LHCN-M2 (cell line): ENCODE results near the gene TMEM115. TPM values are rescaled to one million over a fixed set of nuclear protein-coding genes. Genes with fewer than 3 reads are reported as not detected.

Experiments used
- DNase-seq: peaks from one replicate; pipeline ENCODE4 v3.0.0-alpha.2; 2012; ENCODE audit warnings: low read depth
- polyA plus RNA-seq: library from polyadenylated mRNA; unstranded; fragments of >200 nt; gene quantifications from one replicate; pipeline ENCODE4 v1.2.1, GENCODE V29; 2012; ENCODE audit warnings: missing spikeins
- total RNA-seq: library from RNA; depleted of rRNA; stranded (reverse); fragments of >200 nt; gene quantifications from 2 replicates; pipeline ENCODE4 v1.2.3, GENCODE V29; 2014; rRNA removed

TMEM115 gene
- 67.8 and 76.5 TPM in 2 replicates for total RNA-seq
- polyA plus RNA-seq = 39.4 TPM

DNA sequence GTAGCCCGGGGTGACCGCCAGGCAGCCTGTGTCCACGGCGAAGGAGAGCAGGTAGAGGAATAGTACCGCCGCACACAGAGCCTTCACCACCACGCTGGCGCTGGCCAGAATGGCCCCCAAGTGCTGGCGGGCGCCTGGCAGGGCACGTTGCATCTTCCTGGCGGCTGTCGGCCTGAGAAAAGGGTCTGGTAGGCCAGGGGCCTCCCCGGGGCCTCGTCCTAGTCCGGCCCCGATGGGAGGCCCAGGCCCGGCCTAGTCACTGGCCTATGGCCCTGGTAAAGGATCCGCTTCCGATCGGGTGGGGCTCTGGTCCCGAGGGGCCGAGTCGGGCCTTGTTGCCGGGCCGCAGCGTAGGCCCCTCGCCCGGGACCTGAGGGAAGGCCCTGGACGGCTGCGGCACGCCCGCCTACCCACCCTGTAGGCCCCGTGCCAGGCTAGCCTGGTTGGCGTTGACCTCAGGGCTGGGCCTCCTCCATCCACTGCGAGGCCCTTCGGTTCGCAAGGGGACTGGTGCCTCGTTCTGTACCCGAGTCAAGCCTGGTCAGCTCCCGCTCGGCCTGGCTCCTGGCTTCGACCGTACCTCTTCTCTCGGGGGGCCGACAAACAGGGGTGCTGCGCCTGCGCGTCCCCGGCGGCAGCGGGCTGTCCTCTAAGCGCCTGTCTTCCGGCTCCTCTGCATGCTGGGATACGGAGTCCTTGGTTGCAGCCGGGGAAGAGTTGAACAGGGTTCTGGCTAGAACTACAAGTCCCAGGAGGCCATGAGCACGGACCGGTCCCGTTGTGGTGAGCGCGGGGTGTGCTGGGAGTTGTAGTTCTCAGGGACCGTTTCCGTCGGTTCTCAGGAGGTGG lies at the start of gene TMEM115:
TMEM115 (minus strand) TSS at position 611 of the 849 bp plus-strand sequence; CDS start at position 153, 458 bp downstream.
- DNase-seq = peak; percentile 98

DNA sequence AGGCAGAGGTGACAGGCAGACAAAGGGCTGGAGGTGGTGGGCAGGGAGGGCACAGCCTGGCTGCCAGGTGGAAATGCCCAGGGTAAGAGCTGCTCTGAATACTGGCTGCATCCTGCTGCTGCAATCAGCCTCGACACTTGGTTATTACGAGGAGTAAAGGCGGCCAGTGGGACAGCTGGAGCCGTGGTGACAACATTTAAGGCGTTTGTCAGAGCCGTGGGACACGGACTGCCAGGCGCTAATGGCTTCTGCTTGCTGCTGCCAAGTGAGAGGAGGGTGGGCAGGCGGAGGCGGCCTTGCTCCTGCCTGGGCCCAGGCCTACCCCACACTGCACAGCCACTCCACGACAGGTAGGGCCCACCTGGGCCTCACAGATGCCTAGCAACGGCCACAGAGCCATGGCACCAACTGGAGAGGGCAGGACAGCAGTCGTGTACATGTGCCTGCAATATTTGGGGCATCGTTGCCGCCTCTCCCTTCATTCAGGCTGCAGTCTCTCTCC lies 49.2 kb upstream of the TMEM115 start:
- no peak for DNase-seq

- no peak for DNase-seq
These were observed 47.2 kb upstream of the TMEM115 start for GRCh38 chr3:50406487-50406886.

- DNase-seq = peak; percentile 5
These were observed 45.9 kb upstream of the TMEM115 start for GRCh38 chr3:50405249-50405648.

- no peak for DNase-seq
These were observed 42.8 kb upstream of the TMEM115 start for GRCh38 chr3:50401978-50402595.

DNA sequence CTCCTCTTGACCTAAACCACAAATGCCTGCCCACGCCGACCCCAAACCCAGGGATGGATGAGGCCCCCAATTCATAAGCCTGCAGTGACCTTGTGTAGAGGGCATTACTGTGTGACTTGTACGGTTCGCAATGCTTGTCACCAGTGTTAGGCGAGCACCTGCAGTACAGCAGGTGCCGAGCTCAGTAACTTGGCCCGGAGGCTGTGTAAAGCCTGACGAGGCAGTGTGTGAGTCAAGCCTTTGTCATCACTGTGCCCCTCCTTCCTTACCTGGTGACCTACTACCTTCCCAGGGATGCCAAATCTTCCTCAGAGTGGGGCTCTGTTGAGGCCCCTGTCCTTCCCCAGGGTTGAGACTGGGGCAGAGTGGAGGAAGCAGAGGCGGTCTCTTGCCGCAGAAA lies 37.2 kb upstream of the TMEM115 start:
- DNase-seq = no peak

DNA sequence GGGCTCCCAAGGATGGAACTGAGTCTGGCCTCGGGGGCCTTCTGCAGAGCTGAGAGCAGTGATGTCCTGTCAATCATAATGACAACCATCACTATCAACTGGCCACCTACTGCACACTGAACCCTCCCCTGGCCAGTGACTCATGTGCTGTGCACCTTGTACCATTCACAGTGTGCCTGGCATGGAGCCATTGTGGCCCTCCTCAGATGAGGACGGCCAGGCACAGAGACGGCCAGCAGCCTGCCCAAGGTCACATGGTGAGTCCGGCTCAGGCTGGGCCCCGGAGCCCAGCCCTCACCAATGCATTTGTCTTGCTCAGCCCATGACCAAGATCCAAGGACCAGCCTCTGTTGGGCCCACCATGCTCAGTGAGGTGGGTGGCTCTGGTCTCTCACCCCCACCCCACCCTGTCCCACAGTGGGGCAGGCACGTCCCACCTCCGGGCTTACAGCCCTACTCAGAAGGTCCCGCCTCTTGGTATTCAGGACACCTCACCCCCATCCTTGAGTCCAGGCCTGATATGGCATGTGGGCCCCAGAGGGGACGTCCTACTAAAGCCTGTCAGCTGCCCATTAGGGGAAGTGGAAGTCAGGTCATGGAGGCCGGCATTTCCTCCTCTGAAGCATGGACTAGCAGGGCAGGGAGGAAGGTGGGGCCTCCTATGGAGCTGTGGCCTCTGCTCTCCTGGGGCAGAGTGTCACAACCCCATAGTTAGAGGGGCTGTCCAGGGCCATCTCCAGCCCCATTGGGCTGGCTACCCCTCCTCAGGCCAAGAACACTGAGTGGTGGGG lies 35.9 kb upstream of the TMEM115 start:
- no peak for DNase-seq

DNA sequence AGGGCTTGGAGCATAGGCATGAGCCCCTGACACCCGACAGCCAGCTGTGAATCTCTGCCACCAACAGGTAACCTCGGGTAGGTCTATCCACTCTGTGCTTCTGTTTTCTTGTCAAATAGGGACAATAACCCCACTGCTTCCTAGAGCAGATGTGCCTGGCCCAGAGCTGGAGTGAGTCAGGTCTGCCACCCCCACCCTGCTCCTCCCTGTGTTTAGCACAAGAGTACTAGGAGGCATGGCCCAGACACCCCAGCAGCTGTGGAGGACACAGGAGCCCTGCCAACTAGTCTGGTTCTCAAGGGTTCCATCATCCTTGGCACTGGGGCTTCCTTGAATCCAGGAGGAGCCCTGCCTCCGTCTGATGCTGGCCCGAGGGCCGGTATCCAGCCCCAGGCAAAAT lies 33.7 kb upstream of the TMEM115 start:
- no peak for DNase-seq

- DNase-seq = no peak
These were observed 32.9 kb upstream of the TMEM115 start for GRCh38 chr3:50392101-50392715.

DNA sequence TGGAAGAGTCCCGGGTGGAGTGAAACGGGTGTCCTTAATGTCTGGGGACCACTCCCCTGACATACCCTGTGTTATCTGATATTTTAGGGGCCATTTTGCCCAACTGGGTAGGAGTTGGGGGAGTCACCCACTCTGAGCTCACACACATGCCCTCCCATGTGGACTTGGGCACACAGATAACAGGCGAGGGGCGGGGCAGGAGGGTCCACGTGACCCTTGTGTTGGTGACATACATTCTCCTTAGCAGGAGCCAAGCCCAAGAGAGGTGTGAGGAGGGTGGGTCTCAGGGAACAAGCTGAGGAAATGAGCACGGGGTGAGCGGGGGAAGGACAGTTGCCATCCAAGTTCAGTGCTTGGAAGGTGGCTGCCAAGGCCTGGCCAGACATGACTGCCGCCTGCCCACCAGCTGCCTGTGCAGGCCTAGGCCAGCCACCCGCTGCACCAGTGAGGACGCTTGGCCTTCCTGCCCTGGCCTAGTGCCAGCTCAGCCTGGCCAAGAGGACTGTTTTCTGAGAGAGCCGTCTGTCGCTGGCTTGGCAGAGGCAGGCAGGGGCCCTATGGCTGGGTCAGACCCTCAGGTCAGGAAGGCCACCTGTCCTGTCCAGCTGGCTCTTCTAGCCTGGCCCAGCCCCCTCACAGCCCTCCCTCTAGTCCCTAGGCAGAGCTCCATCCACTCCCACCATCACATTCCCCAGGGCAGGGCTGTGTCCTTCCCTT lies 31.3 kb upstream of the TMEM115 start:
- DNase-seq = no peak

DNA sequence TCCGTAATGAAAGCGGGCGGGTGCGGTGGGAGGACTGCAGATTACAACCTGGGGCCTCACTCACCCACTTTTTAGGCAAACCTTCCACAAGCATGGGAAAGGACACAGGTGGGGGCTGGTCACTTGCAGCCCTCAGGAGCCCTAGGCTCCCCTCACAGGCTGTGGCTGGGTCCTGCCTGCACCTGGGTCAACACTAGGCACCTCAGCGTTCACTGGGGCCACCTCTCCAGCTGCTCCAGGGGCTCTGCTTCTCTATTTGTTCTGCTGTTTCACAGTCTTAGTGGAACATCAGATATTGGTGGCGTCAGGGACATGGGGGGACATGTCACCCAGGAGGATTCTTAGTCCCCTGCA lies 30.1 kb upstream of the TMEM115 start:
- DNase-seq = no peak

DNA sequence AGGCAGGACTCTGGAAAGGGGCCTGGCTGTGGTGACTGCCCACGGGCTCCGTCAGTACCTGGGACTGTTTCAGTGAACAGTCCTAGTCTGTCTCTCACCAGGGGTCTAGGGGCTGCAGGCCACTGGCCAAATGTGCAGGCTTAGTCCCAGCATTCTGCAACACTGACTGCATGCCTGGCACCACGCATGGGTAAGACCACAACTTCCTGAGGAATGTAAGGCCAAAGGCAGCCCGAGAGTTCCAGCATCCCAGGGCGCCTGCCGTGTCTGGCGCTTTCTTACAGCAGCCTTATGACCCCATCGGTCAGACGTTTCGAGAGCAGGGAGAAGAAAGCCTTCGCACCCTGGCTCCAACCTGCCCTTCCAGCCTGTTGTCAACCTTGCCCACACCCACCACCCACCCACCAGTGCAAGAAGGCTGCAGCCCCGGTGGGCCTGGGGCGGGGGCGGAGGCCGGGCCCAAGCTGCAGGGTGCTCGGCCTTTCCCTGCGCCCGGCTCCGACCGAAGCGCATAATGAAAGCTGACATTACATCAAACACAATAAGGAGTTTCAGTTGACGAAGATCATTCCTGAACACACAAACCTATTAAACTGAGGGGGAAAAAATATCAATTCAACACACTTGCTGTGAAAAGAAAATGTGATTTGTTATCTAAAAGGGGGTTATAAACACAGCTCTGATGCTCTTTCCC lies 29.5 kb upstream of the TMEM115 start:
- DNase-seq = no peak

- no peak for DNase-seq
These were observed 28.8 kb upstream of the TMEM115 start for GRCh38 chr3:50388016-50388719.

DNA sequence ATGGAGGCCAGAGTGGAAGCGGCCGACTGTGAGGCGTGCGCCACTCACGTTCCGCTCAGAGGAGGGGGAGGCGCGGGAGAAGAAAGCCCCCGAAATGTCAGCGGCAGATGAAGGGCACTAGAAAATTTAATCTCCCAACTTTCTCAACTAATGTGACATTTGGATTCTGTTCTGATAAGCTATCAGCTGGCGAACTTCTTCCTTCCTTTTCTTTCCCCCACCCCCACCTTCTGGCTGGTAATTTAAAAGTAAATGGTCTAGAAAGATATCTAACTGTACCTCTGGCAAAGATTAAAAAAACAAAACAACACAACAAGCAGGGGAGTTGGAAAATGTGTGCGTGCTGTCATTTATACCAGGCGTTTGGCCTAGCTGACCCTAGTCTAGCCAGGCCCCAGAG lies 26.4 kb upstream of the TMEM115 start:
- no peak for DNase-seq

DNA sequence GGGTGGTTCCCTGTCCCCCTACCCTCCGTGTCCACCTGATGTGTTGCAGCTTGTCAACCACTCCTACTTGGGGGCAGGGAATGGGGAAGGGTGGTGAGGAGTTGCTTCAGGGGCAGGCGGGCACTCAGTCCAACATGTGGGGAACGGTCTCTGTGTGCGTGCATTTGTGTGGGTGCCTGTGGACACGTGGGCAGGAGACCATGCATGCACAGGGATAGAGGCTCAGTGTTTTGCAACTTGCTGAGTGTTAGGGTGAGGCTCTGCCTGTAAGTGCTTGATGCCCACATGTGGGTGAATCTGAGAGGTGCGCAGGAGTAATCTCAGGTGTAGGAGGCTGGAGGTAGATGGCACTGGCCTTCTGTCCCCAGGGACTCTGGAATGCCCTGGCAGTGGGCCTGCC lies 24.4 kb upstream of the TMEM115 start:
- no peak for DNase-seq

DNA sequence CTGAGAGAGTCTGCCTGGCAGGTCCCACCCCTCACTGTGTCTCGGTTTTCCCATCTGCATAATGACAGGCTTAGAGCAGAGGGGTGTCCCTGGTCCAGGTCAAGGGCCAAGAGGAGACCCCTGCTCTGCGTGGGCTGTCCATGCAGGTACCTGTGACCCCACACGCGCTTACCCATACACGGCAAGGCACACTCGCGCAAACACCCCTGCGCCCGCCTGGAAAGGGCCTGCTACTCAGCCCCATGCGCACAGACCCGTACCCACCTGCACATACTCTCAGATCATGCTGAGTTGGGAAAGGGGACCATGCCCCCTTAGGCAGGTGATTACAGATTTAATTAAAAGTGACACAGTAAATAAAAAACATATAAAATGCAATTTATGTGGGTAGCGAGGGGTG lies 23.4 kb upstream of the TMEM115 start:
- no peak for DNase-seq

GRCh38 chr3:50381383-50381782 lies 22.1 kb upstream of the TMEM115 start:
- no peak for DNase-seq

DNA sequence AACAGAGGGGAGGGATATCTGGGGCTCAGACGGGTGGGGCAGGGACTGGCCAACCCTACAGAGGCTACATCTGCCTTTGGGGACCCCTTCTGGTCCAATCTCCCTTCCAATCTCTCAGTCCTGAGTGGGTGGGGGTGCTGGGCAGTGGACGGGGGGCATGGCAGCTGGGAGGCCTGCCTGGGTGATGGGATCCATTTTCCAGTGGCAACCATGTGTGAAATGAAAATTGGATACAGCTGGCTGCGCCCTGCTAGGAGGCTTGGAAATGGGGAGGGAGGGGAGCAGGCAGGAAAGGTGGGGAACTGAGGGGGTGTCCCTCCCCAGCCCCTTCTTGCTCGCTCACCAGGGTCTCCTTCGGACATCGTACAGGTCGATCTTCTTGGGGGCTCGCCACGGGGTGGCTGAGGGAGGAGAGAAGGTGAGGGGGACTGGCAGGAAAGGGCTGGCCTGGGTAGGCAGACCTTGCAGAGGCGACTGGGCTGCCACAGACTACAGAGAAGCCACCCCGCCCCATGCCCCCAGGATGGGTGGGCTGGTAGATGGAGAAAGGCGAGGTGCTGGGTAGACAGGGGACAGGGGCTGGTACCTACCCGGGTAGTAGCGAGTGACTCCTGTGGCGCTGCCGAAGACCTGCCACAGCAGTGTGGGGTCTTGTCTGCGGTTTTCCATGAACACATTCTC lies 21.2 kb upstream of the TMEM115 start:
- DNase-seq = no peak

- no peak for DNase-seq
These were observed 19.4 kb upstream of the TMEM115 start for GRCh38 chr3:50378757-50379156.
